ENCODE results near the gene IL22. TPM values are rescaled to one million over a fixed set of nuclear protein-coding genes. Genes with fewer than 3 reads are reported as not detected.

The IL22 gene, protein sequence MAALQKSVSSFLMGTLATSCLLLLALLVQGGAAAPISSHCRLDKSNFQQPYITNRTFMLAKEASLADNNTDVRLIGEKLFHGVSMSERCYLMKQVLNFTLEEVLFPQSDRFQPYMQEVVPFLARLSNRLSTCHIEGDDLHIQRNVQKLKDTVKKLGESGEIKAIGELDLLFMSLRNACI
- total RNA-seq (2022; extraction: Qiagen RNA extraction; ENCODE audit: low read depth): not detected in 5 replicates

DNA sequence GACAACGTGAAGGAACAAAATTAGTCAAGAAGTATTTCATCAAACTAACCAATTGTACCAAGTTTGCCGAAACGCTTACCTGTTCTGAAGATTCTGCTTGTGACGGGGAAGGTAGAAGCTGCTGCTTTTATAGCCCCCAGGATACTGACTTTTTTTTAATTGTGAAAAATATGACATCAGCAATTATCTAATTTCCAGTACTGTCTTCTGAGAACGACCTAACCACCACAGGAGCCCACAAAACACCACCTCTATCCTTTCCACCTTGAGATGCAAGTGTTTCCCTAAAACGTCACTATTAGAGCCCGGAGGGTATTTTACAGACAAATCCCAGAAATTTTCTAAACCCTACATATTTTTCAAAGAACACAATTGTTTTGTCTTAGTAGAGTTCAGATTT, at the start of gene IL22:
Gene IL22 (minus strand): TSS at position 101 of the 400 bp plus-strand sequence. CDS start 156 bp downstream, outside the sequence.

DNA sequence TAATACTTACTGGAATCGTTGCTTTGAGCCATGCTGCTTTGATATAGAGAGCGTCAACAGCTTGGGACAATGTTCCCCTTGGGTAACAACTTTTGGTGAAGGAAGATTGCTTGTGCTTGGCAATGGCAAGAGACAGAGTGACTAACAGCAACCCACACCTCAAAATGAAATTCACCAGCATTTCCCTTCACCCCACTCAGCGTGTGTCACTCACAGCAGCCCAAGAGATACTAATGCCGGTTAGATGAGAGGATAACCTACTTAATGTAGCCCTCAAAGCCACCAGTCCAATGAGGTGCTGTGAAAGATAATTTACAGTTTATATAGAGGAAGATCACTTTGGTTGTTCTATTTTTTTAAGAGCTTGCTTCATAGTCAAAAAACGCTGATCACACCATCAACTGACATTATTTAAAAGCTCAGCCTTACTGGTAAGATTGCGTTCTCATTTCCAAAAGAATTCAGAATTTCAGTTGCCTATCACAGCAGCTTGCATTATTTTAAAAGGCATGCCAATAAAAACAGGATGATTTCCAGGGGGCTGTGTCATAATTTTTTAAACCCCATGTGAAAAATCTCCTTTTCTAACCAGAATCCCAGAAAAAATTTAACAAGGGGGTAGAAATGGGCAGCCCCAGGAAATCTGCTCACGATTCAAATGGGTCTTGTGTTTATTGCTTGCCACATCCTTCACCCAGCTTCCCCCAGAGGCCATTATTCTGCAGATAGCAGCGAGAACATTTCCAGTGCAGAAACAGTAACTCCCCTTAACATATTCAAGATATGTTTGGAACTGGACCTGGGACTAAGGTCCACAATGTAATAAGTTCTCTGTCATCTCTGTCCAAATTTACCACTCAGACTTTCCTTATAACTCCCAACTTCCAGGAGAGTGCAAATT, 27.6 kb downstream of the IL22 start, which contains the start of gene IL26:
Gene IL26 (minus strand): TSS at position 235 of the 901 bp plus-strand sequence. CDS start 54 bp downstream, at position 181.

Other genes starting within 250 kb of the IL22 start
- gene IFNG, start 93.9 kb downstream of the IL22 start, total RNA-seq (2022; extraction: Qiagen RNA extraction; ENCODE audit: low read depth): not detected in 5 replicates
- not detected in 5 replicates for gene IL26, start 27.8 kb downstream of the IL22 start, total RNA-seq (2022; extraction: Qiagen RNA extraction; ENCODE audit: low read depth)
- 4.0 to 7.6 TPM (median 7.3 TPM) in 5 replicates for gene MDM1, start 78.8 kb upstream of the IL22 start, total RNA-seq (2022; extraction: Qiagen RNA extraction; ENCODE audit: low read depth)

Data from A549 treated with ZK216348 at 1 μM for 4 hours (cell line).